KBM-7 (cell line): ENCODE measurements around the gene MAP3K7.
A peak's percentile ranks its signal among the peaks of the same experiment; 100 is the strongest.

ENCODE experiments used
- DNase-seq: peaks from one replicate; pipeline ENCODE4 v3.0.0-alpha.2; 2015
- in situ Hi-C: fragments of 300-500 bp; cut with MboI; formaldehyde crosslinking; loops from 2 replicates; pipeline ENCODE4 v1.14.3; 2020; ENCODE audit warnings: low sequenced_read_pairs, low pct_unique_long_range_greater_than_20kb, mixed read lengths

Gene MAP3K7

DNA sequence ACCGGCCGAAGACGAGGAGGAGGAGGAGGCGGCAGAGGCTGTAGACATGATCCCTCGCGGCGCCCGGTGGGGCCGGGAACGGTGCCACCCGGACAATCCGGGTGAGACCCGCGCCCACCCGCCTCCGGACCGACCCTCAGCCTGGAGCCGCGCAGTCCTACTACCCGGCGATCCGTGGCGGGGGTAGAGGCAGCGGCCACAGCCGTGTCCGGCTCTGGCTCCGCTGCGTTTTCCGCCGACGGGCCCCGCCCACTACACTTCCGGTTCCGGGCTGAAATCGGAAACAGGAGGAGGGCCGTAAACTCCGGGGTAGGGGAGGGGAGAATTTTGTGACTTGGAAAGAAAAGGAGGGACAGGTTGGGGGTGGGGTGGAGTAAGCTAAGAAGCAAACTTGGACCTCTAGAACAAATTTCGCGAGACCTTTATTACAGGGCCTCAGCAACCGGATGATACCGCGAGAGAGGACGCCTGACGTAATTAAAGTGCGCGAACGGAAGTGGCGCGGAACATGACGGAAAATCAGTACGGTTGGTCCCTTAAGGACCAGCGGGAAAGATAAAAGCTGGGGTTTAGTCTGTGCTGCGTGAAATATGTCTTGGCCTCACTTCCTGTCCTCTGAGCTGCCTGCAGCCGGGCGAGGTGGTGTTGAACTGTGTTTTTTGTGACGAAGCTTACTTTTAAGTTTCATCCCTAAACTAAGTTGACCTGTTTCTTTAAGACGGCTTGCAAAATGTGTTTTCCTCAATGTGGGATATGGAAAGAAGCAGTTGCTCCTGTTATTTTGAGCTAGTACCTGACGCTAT, at the start of gene MAP3K7:
Gene MAP3K7 (minus strand): TSS at position 237 of the 803 bp plus-strand sequence. CDS start 189 bp downstream, at position 48.
- in situ Hi-C loops = no loop called here
- peak; percentile 95 for DNase-seq

DNA sequence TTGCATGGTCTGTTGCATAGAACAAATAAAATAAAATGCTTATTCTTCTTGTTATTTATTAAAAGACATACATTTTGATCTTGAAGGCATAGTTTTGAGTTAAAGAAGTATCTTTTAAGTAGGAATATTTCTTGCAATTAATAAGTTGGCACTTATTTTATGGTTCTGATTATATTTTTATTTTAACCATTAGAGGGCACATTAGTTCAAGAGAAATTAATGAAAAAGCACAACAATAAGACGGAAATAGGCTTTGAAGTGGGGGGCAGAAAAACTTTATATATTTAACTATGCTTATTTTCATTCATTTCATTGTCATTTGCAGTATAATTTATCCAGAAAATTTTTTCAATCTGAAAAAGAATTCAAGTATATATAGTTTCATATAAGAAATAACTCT, 44.2 kb upstream of the MAP3K7 start:
- in situ Hi-C loops = no loop called here
- DNase-seq = no peak

DNA sequence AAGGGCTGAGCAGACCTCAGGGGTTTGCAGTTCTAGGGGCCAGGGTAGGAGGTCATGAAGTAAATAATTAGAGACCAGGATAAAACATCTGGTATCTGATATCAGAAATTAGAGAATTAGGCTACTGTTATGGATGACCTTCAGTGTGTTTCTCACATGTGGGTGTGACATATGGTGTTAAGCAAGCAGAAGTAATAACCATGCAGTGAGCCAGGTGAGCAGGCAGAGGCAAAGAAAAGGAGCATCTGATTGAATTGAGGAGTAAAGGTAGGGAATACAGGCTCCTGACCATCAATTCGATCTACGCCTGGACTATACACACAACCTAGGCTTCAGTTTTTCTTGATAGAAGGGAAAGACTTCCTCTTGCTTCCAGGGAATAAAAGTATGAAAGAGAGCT, 34.7 kb upstream of the MAP3K7 start:
- in situ Hi-C loops = no loop called here
- DNase-seq = no peak

DNA sequence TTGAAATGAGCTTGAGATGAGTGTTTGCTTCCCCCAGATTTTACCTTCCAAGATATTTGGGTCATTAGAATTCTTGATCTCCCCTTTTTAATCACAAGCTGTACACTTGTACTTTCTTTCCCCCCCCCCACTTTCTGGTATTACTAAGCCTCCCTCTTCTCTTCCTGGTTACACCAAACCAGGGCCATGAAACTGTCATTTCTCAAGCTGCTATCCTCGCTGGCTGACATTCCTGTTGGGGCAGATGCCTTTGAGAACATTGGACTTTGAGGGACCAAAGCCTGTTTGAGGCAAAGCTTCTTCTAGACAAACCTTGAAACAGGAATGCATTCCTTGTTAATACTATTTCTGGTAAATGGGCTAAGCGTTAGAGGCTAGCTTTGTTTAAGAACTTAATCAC, 32.3 kb upstream of the MAP3K7 start:
- no peak for DNase-seq
- in situ Hi-C loops = no loop called here

DNA sequence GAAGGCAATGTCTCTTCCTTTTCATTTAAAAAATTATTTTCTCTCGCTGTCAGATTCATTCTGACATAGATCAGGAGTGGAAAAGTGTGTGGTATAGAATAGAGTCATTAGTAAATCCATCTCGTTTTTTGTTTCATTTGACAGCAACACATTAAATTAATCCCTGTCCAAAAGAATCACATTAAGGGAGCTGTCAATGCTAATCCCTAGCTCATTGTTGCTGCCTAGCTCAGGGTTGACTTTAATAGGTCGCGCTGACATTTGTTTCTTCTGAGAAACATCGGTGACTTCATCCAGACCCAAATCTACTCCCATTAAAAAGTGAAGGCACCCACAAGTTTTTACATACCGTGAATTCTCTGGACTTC, 25.4 kb upstream of the MAP3K7 start:
- DNase-seq = no peak
- in situ Hi-C loops = no loop called here

DNA sequence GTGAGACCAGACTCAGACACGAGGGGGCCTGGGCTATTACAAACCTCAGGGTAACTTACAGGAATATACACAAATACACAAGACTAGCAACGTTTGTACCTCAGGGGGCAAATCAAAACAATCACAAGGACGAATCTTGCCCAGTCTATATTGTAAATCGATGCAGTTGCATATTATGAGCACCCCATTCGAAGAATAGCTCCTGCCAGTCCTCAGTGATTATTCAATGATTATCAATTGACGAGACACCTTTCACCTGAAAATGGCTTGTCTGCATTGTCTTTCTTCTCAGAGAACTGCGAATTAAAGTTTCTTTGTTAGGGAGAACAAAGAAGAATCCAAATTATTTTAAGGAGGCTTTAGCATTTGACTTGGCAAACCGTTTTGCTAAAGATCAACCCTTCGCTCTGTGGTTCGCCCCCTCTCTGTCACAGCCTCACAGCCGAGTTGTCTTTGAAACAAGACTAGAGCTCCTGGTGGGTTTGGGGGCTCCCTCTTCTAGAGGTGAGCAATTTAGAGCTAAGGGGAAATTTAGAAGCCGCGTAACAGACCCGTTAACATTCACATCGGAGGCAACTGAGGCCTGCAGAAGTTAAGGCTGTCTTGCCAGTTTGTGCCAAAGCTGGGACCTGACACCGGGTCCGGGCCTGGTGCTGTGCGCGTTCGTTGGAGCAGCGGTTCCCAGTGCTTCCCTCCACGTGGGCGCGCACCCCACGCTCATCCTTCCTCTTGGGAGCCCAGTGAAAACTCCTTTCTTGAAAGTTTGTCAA, 24.9 kb upstream of the MAP3K7 start:
- DNase-seq = no peak
- in situ Hi-C loops = no loop called here

DNA sequence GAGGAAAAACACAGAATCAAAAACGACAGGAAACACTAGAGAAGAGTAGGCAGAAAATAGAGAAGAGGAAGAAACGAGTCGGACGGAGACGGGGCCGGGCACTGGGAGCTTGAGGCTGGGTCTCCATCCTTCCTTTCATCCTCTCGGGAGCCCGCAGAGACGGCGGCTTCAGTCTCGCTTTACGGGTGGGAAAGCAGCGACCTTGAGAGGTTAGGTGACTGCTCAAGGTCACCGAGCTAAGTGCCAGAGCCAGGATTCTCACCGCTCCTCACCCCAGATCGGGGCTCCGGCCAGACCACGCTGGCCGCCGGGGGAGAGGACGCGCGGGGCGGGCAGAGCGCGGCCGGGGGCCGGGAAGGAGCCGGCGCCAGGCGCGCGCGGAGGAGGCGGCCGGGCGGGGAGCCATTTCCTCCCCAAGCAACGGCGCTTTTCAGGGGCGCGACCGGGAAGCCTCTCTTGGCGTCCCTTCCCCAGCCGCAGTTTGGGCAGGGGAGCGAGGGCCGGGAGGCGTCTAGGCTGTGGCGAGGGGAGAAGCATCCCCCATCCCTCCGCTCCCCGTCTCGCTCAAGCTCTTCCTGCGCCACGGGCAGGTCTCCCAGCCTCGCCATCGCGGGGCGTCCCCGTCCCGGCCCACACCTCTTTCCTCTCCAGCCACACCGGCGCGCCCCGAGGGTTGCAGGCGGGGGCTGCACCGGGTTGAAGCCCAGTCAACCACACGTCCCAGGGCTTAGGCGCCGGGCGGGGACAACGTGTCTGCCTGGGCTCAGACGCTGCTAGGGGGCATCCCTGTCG, 24.1 kb upstream of the MAP3K7 start:
- peak; percentile 46 for DNase-seq
- in situ Hi-C loops = no loop called here

DNA sequence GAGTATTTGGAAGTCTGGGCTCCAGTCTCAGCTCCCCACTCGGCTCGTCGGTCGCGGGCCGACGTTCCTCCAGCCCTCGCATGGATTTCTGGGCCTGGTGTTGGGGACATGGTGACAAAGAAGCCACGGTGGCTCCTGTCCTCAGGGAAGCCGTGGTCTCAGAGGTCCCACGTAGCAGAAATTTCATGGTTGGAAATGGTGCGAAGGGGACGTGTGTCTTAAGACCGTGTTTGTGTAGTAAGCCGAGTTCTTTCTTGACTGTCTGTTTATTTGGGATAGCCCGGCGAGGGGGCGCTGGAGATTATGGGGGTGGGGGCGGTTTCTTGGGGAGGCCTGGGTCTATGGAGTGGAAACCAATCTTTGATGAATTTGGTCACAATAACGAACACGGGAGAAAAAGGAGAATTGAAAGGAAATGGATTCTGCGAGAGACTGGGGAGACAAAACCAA, 23.5 kb upstream of the MAP3K7 start:
- DNase-seq = peak; percentile 4
- in situ Hi-C loops = no loop called here

DNA sequence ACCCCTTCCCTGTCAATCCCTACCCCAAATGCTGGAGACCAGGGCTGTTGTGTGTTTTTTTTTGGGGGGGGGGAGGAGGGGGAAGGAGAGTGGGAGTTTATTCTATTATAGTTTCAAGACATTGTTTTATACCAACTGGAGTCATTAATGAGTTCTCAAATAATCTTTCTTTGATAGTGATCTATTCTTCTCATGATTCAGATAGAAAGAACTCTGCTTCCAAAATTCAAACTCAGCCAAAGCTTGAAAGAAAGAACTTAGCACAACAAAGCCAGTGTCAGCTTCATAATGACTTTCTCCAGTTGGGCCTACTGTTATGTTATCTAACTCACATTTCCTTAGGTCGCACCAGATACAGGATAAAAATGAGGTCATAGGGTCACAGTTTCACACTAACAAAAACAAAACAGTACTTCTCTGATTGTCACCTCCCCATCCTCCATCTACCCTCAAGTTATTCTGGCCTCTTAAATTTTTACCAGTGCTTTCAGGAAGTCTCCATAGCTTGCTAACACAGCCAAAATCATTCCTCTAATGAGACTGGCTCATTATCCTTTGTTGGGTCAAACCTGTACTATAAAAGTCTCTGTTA, 19.0 kb upstream of the MAP3K7 start:
- no peak for DNase-seq
- in situ Hi-C loops = no loop called here

DNA sequence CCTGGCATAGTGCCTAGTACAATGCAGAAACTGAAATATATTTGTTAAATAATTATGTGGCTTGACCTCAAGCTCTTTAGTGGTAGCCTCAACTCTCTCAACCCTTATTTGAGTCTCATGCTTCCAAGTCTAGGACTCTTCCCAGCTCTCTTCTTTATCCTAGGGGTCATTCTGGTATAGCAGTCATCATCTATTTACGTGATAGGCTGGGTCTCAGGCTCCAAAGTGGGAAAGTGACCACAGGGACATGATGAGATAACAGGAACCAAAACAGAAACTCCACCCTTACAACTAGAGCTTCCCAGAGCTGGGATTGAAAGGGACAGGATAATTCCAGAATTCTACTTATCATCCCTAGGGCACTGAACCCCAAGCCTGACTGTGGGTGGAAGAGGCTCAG, 17.7 kb upstream of the MAP3K7 start:
- in situ Hi-C loops = no loop called here
- DNase-seq = no peak

DNA sequence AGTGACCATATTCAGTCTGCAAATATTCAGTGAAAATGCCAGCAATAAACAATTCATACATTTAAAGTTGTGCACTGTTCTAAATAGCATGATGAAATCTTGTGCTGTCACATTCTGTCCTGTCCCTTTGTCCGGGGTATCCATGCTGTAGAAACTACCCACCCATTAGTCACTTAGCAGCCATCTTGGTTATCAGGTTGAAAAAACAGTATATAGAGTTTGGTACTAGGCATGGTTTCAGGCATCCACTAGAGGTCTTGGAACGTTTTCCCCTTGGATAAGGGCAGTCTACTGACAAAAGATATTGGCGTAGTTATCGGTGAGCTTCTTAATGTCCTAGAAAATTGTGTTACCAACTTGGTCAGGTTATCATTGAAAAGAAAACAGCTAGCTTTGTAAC, 12.3 kb upstream of the MAP3K7 start:
- DNase-seq = no peak
- in situ Hi-C loops = no loop called here

DNA sequence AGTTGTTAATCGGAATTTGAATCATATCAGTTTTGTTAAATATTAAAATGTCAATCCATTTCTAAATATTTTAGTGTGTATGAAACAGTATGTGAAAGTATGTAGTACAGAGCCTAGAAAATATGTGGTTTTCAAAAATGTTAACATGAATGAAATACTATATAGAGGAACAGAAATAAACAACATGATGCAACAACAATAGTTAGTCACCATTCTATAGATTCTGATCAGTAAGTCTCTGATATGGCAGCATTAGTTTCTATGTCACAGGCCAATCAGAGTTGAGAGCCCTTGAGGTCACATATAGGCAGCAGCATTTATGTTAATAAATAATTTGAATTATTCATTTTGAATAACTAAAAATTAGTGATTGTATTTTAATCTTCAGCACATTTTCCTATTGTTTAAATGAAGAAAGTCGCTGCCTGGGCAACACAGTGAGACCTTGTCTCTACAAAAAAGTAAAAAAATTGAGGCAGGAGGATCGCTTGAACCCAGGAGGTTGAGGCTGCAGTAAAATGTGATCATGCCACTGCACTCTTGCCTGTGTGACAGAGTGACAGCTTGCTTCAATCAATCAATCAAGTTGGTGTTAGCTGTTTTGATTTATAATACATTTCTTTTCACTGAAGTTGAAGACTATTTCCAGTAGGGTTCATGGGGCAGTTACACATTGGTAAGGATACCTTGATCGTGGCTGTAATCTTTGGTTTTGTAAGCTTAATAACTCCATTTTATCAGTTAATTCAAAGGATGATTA, 11.5 kb upstream of the MAP3K7 start:
- in situ Hi-C loops = no loop called here
- no peak for DNase-seq

DNA sequence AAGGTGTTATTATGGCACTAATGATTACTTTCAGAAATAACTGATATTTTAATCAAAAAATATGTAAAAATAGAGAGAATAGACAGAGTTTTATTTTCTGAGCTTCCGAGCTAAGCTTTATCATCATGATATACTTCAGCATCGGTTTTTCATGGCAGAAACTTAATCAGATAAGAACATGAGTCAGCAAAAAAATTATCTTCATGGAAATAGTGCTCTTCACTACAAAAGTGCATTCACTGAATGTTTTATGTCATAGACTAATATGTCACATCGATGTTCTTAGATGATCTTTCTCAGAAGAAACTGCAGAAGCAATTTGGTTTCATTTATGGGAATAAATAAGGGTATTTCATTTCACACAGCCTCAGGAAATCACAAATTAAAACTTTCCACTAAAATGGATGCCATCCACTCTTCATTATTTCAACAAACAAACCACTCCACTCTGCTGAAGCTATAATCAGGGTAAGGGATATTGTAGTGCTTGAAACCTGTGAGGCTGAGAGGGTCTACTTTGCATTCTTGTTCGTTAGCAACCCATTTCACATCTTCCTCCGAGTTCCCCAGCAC, 10.2 kb upstream of the MAP3K7 start:
- no peak for DNase-seq
- in situ Hi-C loops = no loop called here

DNA sequence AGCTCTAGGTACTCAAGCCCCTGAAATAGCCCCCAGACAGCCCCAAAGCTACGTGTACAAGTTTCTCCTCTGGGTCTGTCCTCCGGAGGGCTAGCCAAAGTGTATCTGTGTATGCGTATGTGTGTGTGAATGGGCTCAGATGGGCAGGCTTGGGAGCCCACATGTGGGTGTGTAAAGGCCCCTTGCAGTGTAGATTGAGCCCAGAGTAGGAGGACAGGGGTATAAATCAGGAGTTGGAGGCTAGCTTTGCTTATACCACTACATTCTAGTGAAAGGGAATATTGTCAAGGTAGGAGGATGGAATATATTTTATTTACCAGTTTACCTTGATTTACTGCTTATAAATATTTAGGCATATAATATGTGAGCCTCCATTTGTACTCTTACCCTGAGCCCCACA, 9.0 kb upstream of the MAP3K7 start:
- in situ Hi-C loops = no loop called here
- DNase-seq = no peak

DNA sequence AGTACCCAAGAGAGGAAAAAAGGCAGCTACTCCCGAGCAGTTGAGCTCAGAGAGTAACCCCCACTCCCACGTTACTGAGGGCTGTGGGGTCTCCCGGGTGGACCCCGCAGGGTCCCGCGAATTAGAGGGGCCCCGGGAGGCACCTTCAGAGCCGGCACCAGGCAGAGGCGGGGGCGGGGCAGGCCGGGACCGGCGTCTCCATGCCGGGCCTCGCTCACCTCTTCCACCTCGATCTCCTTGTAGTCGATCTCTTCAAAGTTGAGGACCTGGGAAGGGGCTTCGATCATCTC, 381 bp downstream of the MAP3K7 start:
- DNase-seq = peak; percentile 35
- in situ Hi-C loops = no loop called here

DNA sequence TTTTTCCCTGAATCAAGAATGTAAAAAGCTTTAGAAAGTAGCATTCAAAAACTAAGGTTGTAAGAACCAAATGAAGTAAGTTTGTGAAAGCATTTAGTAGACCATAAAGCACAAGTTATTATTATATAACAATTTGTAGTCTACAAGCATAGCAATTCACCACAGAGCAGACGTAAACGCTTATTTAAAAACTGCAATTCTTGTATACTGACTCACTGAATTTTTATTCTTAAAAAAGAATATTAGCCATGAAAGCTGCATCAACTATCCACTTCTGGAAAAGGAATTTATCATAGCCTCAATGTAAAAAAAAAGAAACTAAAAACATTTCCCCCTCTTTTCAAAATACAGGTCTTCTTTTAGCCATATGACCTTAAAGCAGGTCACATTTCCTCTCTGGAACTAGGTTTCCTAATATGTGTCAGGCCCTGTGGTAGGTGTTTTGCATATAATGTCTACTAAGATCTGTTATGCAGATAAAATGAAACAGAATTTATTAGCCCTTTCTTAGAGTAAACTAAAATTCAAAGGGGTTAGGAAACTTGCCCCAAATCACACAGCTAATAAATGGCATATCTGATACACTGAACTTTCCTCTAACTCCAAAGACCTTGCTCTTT, 2.1 kb downstream of the MAP3K7 start:
- in situ Hi-C loops = no loop called here
- peak; percentile 15 for DNase-seq

DNA sequence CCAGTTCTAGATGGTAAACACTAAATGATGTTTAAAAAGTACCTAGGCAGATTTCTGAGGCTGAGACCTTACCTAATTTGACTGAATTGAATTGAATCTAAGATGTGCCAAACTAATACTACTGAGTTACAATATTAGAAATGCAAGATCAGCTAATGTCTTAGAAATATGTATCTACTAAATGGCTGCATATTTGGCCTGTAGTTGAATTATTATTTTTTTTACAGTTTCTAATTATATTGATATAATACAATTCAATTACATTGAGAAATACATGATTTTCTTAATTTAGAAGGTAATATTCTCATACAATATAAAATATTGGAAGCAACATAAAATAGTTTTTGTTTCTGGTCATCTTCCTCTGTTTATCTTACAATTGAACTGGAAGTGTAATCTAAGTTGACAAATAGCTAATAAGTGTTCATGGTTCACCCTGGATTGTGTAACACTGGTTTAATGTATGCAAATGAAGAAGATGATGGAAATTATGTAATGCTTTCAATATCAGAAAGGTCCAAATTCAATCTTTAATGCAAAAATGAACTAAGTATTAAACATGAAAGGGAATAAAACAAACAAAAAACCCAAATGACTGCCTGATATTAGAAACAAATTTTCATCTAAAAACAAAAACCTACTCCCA, 2.9 kb downstream of the MAP3K7 start:
- DNase-seq = no peak
- in situ Hi-C loops = no loop called here
